Right lung (tissue), 5 donors: ENCODE measurements around the gene NR4A3. TPM values are rescaled to one million over a fixed set of nuclear protein-coding genes. Genes with fewer than 3 reads are reported as not detected.
A peak's percentile ranks its signal among the peaks of the same experiment; 100 is the strongest.

Experiments
- DNase-seq, 2 donors: peaks; one replicate each; pipeline ENCODE4 v3.0.0-alpha.2; 2013
- polyA plus RNA-seq, 5 donors: library from polyadenylated mRNA; unstranded; fragments of 120-200 nt; gene quantifications; one replicate each; pipeline versions ENCODE4 v1.2.1 to v1.2.3, GENCODE V29; 2013; ENCODE audit warnings: inconsistent platforms in 1 of 5, low replicate concordance in 1 of 5; ENCODE audit not compliant: insufficient read length in 5 of 5, insufficient read depth in 1 of 5

The NR4A3 gene
- polyA plus RNA-seq, 5 donors: 0.42 to 0.73 (median 0.46) TPM

DNA sequence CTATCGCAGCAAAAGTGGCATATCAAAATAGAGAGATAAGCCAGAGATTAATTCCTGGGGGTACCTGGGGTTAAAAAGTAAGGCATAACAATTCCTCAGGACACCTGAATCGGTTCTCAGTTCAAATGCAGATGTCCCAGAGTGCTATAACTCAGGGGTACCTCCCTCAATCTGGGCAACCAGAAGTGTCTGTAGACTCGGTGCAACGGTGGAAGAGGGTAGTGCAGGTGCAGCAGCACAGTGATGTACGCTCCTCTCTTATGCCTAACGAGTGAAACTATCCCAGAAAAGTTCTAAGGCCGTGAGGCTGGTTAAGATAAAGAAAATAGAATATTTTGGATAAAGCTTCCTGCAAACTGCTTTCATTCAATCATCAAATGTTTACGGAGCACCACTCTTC lies 7.9 kb upstream of the NR4A3 start:
- DNase-seq: no peak

DNA sequence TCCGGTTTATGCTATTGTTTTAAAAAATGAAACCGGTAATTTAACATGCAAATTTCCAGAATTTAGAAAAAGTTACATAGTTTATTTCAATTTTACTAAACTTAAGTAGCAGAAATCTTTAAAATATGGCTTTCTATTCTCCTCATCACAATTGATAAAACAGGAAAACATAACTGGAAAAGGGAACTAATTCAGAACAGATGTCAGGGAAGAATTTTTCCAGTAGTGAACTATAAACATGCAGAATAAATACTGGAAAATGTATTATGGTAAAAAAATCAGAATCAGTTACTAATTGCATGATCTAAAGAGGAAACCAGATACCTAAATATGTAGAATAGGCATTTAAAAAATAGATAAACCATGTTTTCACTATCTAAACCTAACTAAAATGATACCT lies 7.3 kb upstream of the NR4A3 start:
- no peak for DNase-seq

DNA sequence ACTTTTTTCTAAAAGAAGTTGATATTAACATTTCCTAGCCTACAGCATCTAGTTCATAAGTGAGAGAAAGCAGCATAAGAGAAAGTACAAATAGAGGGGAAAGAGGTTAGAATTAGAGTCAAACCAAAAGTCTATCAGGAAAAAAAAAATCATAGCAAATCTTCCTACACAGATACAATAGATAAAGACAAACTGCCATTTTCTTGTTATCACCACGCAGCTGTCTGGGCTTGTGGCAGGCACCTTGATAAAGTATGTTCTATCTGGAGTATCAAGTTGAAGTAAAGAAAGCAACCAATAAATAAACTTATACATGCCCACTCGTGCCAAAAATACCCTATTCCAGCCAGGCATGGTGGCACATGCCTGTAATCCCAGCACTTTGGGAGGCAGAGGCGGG lies 5.3 kb upstream of the NR4A3 start:
- no peak for DNase-seq

DNA sequence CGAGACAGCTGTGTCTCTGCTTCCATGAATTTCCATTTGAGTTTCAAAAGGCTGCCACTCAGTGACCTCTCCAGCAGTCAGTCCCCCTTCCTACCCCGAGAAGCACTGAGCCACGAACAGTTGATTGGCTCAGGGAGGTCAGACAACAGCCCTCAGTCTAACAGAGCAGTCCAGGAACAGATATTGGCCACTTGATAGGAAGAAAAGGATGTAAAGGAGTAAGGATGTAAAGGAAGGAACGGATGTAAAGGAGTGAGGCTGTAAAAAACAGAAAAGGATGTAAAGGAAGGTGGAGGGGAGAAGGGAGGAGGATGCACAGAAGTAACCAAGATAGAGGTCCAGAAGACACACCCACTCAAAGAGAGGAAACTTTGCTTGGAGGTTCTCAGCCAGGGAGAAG lies 3.2 kb upstream of the NR4A3 start:
- no peak for DNase-seq

DNA sequence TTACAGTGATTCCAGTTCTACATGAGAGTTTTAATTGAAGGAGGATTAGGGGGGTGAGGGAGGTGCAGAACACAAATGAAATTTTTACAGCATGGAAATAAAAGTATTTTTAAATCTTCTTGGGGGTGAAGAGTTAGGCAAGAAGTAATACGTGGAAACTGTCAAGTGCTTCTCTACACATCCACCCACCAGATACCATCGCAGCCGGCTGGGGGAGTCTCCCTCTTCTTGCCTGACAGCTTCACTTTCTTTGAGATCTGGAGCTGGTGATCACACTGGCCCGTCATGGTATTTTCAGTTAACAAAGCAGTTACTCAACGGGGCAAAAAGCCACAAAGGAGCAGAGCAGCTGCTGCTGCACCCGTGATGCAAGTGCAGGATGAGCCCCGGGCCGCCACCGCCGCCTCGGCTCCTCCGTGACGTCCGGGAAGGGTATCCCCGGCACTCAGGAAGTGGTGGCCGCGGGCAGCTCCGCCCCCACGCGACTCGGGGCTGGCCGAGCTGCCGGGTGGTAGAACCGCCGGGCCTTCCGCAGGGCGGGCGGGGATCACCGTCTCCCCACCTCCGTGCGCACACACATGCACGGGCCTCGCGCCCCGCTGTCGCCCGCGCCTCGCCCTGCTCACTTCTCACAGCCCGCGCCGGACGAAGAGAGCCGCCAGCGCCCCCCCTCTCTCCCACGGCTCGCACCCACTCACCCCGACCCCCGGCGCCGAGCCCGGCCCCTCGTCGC lies 2.4 kb upstream of the NR4A3 start:
- peak; percentile 84 to 87 for DNase-seq

DNA sequence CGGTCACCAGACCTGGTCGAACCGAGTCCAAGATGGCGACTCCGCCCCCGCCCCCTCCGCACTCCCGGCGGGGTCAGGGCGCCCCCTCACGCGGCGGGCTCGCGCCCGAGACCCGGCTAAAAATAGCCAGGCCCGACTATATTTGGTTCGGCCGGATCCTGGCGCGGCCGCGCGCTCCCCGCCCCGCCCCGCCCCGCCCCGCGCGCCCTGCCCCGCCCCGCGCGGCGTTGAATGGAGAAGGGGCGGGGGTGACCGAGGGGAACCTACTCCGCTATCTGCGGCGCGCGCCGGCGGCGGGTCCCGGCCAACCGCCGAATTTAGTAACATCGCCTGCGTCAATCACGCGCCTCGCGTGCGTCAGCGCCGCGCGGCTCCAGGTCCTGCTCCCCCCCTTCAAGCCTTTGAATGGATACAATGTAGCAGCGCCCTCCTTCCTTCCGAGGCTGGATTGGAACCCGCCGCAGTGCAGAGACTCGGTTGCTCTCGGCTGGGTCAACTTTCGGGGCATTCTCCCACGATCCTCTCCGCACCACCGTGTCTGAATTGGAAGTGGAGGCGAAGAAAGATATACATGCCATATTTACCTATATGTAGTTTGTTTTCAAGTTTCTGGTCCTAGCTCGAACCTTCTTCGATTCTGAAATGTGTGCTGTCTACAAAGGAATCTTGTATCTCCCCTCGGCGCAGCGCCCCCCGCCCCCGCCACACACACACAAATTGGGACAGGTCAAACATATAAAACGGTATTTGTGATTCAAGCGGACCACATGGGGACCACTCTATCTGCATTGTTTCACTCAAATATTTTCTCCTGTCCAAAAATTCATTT lies 1.6 kb upstream of the NR4A3 start:
- DNase-seq: peak; percentile 92 to 93

DNA sequence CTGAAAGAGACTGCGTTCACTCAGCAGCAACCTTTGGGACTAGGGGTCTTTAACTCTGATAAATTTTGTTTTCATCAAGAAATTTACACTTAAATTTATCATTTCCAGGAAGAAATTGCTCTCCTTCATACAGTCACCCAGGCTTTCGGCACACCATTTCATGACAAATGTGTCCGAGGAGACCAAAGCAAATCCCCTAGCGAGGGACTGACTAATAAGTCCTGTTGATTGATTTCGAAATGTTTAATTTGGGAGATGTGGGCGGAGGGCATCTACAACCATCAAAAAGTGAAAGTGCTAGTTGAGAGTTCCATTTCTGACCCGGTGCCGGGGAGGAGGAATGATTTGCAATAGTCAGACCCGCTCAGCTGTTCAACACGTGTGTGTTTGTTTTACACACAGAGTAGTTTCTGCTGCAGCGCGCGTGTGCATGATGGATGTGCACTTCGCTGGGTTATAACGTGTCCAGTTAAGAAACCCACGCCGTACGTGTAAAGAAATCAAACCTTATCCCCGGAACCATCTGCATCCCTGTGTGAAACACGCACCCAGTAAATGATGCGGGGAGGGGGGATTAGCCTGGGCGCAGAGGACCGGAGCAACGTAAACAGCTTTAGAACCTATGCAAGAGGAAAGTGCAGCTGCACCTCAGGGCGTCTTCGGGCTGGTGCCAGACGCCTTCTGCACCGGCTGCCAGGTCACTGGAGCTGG lies 845 bp upstream of the NR4A3 start:
- DNase-seq: peak; percentile 72 to 76

DNA sequence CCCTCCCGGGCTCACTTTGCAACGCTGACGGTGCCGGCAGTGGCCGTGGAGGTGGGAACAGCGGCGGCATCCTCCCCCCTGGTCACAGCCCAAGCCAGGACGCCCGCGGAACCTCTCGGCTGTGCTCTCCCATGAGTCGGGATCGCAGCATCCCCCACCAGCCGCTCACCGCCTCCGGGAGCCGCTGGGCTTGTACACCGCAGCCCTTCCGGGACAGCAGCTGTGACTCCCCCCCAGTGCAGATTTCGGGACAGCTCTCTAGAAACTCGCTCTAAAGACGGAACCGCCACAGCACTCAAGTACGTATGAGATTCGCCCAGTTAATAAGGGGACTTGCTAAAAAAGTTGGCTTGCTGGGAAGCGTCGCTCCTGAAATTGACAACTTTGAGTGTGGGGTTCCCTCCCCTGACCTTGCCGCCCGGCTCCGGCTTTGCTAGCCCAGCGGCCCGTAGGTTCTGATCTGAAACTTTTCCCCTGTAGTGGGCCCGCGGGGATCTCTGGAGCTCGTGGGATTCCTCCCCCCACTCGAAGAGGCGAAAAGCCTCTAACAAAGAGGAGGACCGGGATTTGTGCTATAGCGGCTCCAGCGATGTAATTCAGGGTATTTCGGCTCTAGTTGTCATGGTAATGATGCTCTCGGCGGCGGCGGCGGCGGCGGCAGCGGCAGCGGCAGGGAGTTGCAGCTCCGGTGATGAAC lies 572 bp downstream of the NR4A3 start:
- peak; percentile 31 to 48 for DNase-seq

DNA sequence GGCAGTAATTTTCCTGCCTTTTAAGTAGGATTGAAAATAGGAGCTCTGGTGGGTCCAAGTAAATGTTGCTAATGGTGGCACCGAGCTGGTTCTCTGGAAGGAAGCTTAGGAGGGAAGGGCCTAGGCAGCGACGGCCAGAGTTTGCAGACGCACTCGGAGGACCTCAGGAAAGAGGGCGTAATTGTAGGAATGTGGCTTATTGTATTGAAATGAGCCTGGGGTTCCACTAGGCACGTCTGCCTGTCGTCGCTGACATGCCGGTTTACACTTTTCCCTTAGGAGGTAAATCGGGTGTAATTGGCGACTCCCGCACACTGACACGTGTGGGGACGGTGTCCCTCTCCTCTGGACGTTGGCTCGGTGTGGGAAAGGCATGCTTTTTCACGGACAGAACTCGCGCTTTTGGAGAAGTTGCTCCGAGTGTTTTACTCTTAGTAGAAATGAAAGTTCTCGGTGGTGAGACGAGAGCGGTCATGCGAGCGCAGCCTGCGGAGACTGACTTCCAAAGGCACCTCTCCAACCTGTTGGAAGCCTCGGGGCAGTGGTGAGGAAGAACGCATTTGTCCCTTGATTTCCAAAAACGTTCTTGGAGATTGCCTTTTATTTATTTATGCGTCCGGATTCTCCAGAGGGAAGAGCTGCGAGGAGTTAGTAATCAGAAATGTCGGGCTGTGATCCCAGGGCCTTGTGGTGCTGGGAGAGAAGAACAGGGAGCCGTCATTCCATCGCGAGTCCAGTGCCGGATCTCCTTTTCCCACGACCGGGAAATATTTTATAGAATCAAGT lies 1.3 kb downstream of the NR4A3 start:
- peak; percentile 37 to 46 for DNase-seq

DNA sequence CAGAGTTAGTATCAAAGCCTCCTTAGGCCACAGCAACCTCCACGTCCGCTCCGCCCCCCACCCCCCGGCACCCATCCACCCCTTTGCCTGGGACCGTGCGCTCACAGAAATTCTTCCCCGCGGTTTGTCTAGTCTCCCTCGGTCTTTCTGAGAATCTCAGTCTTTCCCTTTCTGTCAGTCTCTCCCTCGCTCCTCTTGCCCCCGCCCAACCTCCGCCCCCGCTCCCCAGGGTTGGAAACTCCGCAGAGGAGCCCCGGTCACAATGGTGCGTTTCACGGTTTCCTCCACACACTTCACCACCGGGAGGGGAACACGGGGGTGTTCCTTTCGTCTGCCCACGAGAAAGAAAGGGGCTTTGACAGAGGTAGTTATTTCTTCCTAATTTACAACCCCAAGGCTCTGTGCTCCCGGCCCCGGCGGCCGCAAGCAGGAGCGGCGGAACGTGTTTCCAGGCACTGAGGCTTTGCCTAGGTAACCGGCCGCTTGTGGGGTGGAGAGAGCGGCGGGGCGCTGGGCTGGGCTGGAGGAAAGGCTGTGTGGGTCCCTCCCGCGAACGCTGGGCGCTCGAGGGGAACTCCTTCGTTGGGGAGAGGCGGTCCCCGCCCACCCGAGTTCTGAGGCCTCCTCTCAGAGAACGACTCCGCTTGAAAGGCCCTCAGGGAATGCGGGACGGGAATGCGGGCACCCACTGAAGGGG lies 2.1 kb downstream of the NR4A3 start:
- peak in 1 of 2 donors; percentile 29 for DNase-seq

DNA sequence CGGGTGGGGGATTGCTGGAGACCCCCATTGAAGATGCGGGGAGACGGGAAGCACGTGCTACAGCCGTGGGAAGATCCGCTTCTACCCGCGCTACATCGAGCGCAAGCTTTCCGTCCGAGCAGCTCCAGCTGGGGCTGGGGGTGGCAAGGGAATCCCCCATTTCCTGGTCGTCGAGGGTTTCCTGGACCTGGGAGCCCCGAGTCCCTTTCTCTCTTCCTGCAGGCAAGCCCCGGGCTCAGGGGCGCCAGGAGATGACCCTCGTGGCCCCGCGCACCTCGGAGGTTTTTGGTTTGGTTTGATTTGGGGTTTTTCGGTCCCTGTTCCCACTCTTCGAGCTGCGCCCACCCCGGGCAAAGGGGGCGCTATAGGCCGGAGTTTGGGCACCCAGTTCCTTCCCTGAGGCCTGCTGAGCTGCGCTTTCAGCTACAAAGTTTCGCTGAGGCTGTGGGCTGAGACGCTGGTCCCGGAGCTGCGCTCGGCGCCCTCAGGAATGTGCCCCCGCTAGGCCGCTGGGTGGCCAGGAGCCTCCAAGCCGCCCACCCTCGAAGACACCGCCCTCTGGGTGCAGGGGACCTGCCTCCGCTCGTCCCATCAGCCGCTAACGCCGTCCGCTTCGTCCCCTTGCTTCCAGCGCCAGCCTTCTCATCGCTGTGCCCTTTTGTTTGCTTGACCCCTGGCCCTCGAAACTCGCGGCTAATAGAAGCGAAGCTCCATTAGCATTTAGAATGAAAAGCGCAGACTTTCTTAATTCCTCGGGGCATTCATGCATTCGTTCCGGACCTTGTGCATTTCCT lies 2.9 kb downstream of the NR4A3 start:
- DNase-seq: peak; percentile 37 to 42

DNA sequence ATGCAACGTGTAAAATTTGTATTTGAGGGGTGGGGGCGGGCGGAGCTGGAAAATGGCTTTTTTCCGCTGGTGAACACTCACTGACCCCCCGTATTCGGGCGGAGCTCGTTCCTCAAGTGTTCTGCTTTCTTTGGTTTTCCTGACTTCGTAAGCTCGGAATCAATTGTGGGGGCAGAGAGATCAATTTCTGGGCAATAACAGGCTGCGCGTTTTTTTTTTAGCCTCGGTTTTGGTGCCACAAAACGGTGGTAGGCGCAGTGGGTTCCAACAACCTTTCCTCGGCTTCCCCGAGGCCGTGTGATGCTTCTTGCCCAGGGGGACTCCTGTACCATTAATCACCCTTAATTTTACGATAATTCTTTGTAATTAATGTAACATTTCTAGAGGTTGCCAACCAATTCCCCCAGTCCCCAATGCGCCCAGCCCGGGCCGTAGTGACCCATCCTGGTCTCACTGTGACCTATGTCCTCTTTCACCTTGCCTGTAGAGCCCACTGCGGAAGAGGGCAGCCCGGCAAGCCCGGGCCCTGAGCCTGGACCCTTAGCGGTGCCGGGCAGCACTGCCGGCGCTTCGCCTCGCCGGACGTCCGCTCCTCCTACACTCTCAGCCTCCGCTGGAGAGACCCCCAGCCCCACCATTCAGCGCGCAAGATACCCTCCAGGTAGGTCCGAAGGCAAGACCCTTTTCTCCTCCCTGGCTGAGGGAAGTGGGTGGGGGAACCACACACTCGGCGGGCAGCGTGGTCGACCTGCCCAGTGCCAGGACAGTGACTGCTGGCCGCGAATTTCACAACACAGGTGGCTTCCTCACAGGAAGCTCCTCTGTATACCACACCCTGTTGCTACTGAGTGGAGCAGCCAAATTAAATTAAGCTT lies 3.7 kb downstream of the NR4A3 start:
- no peak for DNase-seq

DNA sequence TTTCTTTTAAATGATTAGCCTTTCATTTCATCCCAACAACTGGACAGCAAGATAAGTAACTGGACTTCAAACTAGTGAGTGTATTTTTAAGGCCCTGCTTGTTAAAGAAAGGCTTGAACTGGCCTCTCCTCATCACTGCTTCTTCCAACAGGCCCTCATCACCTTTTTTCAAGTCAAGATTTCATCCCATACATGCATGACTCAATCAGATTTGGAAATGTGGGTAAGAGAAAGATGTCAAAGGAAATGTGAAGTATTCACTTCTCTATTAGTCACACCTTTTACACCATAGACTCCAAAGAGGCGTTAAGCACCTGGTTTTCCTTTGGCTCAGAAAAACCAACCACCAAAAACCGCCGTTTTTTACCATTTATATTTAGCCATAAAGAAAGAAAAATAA lies 4.9 kb downstream of the NR4A3 start:
- no peak for DNase-seq

DNA sequence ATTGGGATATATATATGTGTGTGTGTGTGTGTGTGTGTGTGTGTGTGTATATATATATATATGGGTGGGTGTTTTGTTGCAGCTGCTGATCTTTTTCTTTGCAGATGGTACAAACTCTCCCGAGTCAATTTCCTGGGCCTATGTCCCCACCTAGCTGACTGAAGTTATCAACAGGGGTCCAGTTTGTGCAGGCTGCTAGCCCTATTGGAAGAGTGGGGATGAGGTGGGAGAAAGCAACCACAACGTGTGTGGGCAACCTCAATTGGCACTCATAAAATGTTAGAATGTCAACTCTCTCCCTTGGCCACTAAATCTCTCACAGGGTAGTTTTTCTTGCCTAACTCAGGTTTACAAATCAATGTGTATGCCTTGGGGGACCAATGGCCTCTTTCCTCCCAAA lies 5.6 kb downstream of the NR4A3 start:
- DNase-seq: no peak

DNA sequence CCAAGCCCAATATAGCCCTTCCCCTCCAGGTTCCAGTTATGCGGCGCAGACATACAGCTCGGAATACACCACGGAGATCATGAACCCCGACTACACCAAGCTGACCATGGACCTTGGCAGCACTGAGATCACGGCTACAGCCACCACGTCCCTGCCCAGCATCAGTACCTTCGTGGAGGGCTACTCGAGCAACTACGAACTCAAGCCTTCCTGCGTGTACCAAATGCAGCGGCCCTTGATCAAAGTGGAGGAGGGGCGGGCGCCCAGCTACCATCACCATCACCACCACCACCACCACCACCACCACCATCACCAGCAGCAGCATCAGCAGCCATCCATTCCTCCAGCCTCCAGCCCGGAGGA lies 6.3 kb downstream of the NR4A3 start:
- no peak for DNase-seq

DNA sequence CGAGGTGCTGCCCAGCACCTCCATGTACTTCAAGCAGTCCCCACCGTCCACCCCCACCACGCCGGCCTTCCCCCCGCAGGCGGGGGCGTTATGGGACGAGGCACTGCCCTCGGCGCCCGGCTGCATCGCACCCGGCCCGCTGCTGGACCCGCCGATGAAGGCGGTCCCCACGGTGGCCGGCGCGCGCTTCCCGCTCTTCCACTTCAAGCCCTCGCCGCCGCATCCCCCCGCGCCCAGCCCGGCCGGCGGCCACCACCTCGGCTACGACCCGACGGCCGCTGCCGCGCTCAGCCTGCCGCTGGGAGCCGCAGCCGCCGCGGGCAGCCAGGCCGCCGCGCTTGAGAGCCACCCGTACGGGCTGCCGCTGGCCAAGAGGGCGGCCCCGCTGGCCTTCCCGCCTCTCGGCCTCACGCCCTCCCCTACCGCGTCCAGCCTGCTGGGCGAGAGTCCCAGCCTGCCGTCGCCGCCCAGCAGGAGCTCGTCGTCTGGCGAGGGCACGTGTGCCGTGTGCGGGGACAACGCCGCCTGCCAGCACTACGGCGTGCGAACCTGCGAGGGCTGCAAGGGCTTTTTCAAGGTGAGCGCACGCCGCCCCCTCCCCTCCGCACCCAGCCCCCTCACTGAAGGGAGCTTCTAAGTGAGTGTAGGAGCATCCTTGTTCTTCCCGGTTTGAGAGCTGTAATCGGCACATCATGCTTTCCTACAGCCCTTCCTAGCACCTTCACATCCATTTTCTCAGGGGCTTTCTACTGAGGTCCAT lies 6.9 kb downstream of the NR4A3 start:
- DNase-seq: no peak

DNA sequence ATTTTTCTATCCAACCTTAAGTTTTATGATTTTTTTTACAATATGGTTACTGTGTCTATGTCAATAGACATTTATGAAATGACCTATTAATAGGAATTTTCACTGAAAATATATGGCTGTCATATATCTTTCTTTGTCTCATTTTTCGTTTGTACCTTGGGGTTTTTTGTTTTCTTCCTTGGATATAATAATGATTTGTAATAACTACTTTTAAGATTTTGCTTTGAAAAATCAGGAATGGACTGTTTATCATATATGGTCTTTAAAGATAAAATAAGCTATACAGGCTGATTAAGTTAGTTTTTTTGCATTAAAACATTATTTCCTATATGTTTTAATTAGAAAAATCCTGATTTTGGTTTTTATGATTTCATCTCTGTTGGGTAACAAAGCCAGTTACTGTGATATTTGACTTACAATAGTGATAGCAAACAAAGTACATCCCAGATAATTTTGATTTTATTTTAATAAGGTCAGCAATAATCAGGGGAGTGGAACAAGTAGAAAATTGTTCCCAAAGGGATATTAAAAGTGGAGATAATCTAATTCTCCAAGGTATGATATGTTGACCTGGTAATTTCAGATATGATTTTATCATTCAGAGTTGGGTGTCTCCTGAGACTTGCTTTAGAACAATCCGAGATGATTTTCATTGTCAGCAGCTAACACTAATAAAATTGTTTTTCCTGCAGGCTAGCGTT lies 10.3 kb downstream of the NR4A3 start:
- no peak for DNase-seq

DNA sequence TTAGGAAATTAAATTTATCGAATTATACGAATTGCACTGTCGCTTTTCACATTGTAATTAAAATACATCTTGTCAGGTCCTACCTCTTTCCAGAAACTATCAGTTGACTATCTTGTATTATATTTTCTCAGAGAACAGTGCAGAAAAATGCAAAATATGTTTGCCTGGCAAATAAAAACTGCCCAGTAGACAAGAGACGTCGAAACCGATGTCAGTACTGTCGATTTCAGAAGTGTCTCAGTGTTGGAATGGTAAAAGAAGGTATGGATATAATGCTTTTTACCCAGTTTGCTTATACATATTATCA lies 10.8 kb downstream of the NR4A3 start:
- DNase-seq: no peak
